GM18499 (cell line): ENCODE measurements around the gene TRAF3IP1.
"Not testable (repeated sequence)": the region's sequence is repeated elsewhere in the genome, so short reads cannot be mapped to it uniquely, and the experiment has no call there.

Experiments used
- ATAC-seq: cut with Tn5 transposase; IDR thresholded peaks from one replicate; pipeline ENCODE4 v1.9.1; 2021; ENCODE audit warnings: moderate number of reproducible peaks; ENCODE audit not compliant: insufficient read depth, unreplicated experiment

TRAF3IP1 gene

GRCh38 chr2:238440767-238441166 is 120.4 kb downstream of the TRAF3IP1 start:
- no peak for ATAC-seq

- no peak for ATAC-seq
Measured at GRCh38 chr2:238441262-238442114, 121.2 kb downstream of the TRAF3IP1 start.

GRCh38 chr2:238442257-238442656 is 121.9 kb downstream of the TRAF3IP1 start:
- ATAC-seq = not testable (repeated sequence)

GRCh38 chr2:238444242-238444641 is 123.9 kb downstream of the TRAF3IP1 start:
- ATAC-seq = no peak

GRCh38 chr2:238445409-238446190 is 125.3 kb downstream of the TRAF3IP1 start:
- no peak for ATAC-seq

- no peak for ATAC-seq
Measured at GRCh38 chr2:238446371-238446770, 126.1 kb downstream of the TRAF3IP1 start.

- ATAC-seq = no peak
Measured at GRCh38 chr2:238448031-238448955, 128.0 kb downstream of the TRAF3IP1 start.

- no peak for ATAC-seq
Measured at GRCh38 chr2:238449241-238449640, 128.9 kb downstream of the TRAF3IP1 start.

- no peak for ATAC-seq
Measured at GRCh38 chr2:238449909-238450417, 129.6 kb downstream of the TRAF3IP1 start.

GRCh38 chr2:238450440-238450861 is 130.1 kb downstream of the TRAF3IP1 start:
- no peak for ATAC-seq
